Measurements from ENCODE around the gene CD8A. TPM values are rescaled to one million over a fixed set of nuclear protein-coding genes. Genes with fewer than 3 reads are reported as not detected.

CD8A gene
- total RNA-seq, 1 experiment from 2014 or later, result 0.28 TPM

DNA sequence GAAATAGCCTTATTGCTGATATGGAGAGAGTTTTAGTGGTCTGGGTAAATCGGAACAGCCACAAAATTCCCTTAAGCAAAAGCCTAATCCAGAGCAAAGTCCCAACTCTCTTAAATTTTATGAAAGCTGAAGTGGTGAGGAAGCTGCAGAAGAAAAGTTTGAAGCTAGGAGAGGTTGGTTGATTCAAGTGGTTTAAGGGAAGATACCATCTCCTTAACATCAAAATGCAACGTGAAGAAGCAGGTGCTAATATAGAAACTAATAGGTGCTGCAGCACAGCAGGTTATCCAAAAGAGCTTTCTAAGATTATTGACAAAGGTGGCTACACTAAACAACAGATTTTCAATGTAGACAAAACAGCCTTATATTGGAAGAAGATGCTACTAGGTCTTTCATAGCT, 28.2 kb upstream of the CD8A start:
- DNase-seq, result no peak
- Histone ChIP-seq H3K27me3 (ENCODE audit: insufficient read depth, low read depth) (no peaks in the 10 kb centered on the region), H4K20me1 (ENCODE audit: insufficient read depth) (no peaks in the 10 kb centered on the region), H3F3A (ENCODE audit: insufficient read depth, low read depth) (no peaks in the 10 kb centered on the region; the same call in 1 of the 2 replicates), H3K4me2 (no peak overlapping the region), H3K4me3 (no peak overlapping the region), H3K36me3 (ENCODE audit: low read depth) (no peaks in the 10 kb centered on the region), H3K9me2 (ENCODE audit: insufficient read depth) (no peaks in the 10 kb centered on the region), H3K4me1 (replicated peaks; ENCODE audit: insufficient read depth) (no peaks in the 10 kb centered on the region), H3K27ac (no peak overlapping the region), H3K9me3 (ENCODE audit: insufficient read depth, low read depth) (no peaks in the 10 kb centered on the region; the same call in 1 of the 2 replicates), H3K79me2 (ENCODE audit: low read depth) (no peaks in the 10 kb centered on the region), H2AFZ (no peak overlapping the region)
- ChIA-PET POLR2A (ENCODE audit: unreplicated experiment) (no interaction called here), CTCF (no interaction called here)
- intact Hi-C loops (cut with micrococcal nuclease; ENCODE audit: unreplicated experiment), result no loop called here
- TF ChIP-seq EZH2 (IDR thresholded peaks at IDR 0.05; ENCODE audit: low read depth) (no peak), CTCF (conservative IDR thresholded peaks at IDR 0.05) (no peak)
- BruUV-seq (replicated peaks), result no TSS peak

GRCh38 chr2:86818114-86818801, 27.5 kb upstream of the CD8A start:
- Histone ChIP-seq H3K4me2 (no peak overlapping the region), H3K79me2 (ENCODE audit: low read depth) (no peaks in the 10 kb centered on the region), H3K27ac (no peak overlapping the region), H3K4me1 (replicated peaks; ENCODE audit: insufficient read depth) (no peaks in the 10 kb centered on the region), H3K4me3 (no peak overlapping the region), H4K20me1 (ENCODE audit: insufficient read depth) (no peaks in the 10 kb centered on the region), H3K36me3 (ENCODE audit: low read depth) (no peaks in the 10 kb centered on the region), H3K27me3 (ENCODE audit: insufficient read depth, low read depth) (no peaks in the 10 kb centered on the region), H3F3A (ENCODE audit: insufficient read depth, low read depth) (no peaks in the 10 kb centered on the region; the same call in 1 of the 2 replicates), H3K9me3 (ENCODE audit: insufficient read depth, low read depth) (no peaks in the 10 kb centered on the region; the same call in 1 of the 2 replicates), H2AFZ (no peak overlapping the region), H3K9me2 (ENCODE audit: insufficient read depth) (no peaks in the 10 kb centered on the region)
- ChIA-PET CTCF (no interaction called here), POLR2A (ENCODE audit: unreplicated experiment) (no interaction called here)
- BruUV-seq (replicated peaks), result no TSS peak
- intact Hi-C loops (cut with micrococcal nuclease; ENCODE audit: unreplicated experiment), result no loop called here
- no peak for DNase-seq
- TF ChIP-seq CTCF (conservative IDR thresholded peaks at IDR 0.05) (no peak), EZH2 (IDR thresholded peaks at IDR 0.05; ENCODE audit: low read depth) (no peak)

GRCh38 chr2:86815611-86816010, 24.9 kb upstream of the CD8A start:
- Histone ChIP-seq H2AFZ (no peak overlapping the region), H3K9me3 (ENCODE audit: insufficient read depth, low read depth) (no peaks in the 10 kb centered on the region), H3K79me2 (ENCODE audit: low read depth) (no peaks in the 10 kb centered on the region), H4K20me1 (ENCODE audit: insufficient read depth) (no peaks in the 10 kb centered on the region), H3K4me2 (no peak overlapping the region), H3K9me2 (ENCODE audit: insufficient read depth) (no peaks in the 10 kb centered on the region), H3K27me3 (ENCODE audit: insufficient read depth, low read depth) (no peaks in the 10 kb centered on the region), H3K4me3 (no peak overlapping the region), H3F3A (ENCODE audit: insufficient read depth, low read depth) (no peaks in the 10 kb centered on the region; the same call in 1 of the 2 replicates), H3K36me3 (ENCODE audit: low read depth) (no peaks in the 10 kb centered on the region), H3K4me1 (replicated peaks; ENCODE audit: insufficient read depth) (no peaks in the 10 kb centered on the region), H3K27ac (no peak overlapping the region)
- ChIA-PET POLR2A (ENCODE audit: unreplicated experiment) (interaction anchor here (0.6 kb wide), 1 partner anchor 46 kb away, joined by 3 read pairs; no protein-coding TSS in a partner anchor), CTCF (no interaction called here)
- DNase-seq, result no peak
- no peak for TF ChIP-seq CTCF (conservative IDR thresholded peaks at IDR 0.05)
- intact Hi-C loops (cut with micrococcal nuclease; ENCODE audit: unreplicated experiment), result no loop called here
- no TSS peak for BruUV-seq (replicated peaks)

Measured in PC-9 (cell line).